ENCODE measurements around the gene DMRTB1.
"Not testable (repeated sequence)": the region's sequence is repeated elsewhere in the genome, so short reads cannot be mapped to it uniquely, and the experiment has no call there.

DMRTB1 gene

GRCh38 chr1:53420341-53420740 is 38.9 kb upstream of the DMRTB1 start:
- TF ChIP-seq CTCF (IDR thresholded peaks at IDR 0.05; ENCODE audit: insufficient read depth, low read depth, low read length, missing control alignments) = no peak
- H3K4me3 ChIP-seq (ENCODE audit: low read depth, low read length) = no peak overlapping the region
- no peak for DNase-seq (ENCODE audit: low read depth)

GRCh38 chr1:53421208-53421607 is 38.0 kb upstream of the DMRTB1 start:
- DNase-seq (ENCODE audit: low read depth) = no peak
- H3K4me3 ChIP-seq (ENCODE audit: low read depth, low read length) = no peak overlapping the region
- TF ChIP-seq CTCF (IDR thresholded peaks at IDR 0.05; ENCODE audit: insufficient read depth, low read depth, low read length, missing control alignments) = no peak

- DNase-seq (ENCODE audit: low read depth) = no peak
- TF ChIP-seq CTCF (IDR thresholded peaks at IDR 0.05; ENCODE audit: insufficient read depth, low read depth, low read length, missing control alignments) = no peak
- H3K4me3 ChIP-seq (ENCODE audit: low read depth, low read length) = no peak overlapping the region
Measured at GRCh38 chr1:53430261-53430660, 28.9 kb upstream of the DMRTB1 start.

- TF ChIP-seq CTCF (IDR thresholded peaks at IDR 0.05; ENCODE audit: insufficient read depth, low read depth, low read length, missing control alignments) = no peak
- no peak overlapping the region for H3K4me3 ChIP-seq (ENCODE audit: low read depth, low read length)
- DNase-seq (ENCODE audit: low read depth) = no peak
Measured at GRCh38 chr1:53430779-53431178, 28.4 kb upstream of the DMRTB1 start.

GRCh38 chr1:53431244-53431643 is 28.0 kb upstream of the DMRTB1 start:
- DNase-seq (ENCODE audit: low read depth) = no peak
- H3K4me3 ChIP-seq (ENCODE audit: low read depth, low read length) = no peak overlapping the region
- TF ChIP-seq CTCF (IDR thresholded peaks at IDR 0.05; ENCODE audit: insufficient read depth, low read depth, low read length, missing control alignments) = no peak

GRCh38 chr1:53431805-53432565 is 27.2 kb upstream of the DMRTB1 start:
- DNase-seq (ENCODE audit: low read depth) = no peak
- H3K4me3 ChIP-seq (ENCODE audit: low read depth, low read length) = no peak overlapping the region
- TF ChIP-seq CTCF (IDR thresholded peaks at IDR 0.05; ENCODE audit: insufficient read depth, low read depth, low read length, missing control alignments) = no peak

GRCh38 chr1:53432611-53433010 is 26.6 kb upstream of the DMRTB1 start:
- H3K4me3 ChIP-seq (ENCODE audit: low read depth, low read length) = no peak overlapping the region
- no peak for TF ChIP-seq CTCF (IDR thresholded peaks at IDR 0.05; ENCODE audit: insufficient read depth, low read depth, low read length, missing control alignments)
- DNase-seq (ENCODE audit: low read depth) = no peak

- DNase-seq (ENCODE audit: low read depth); H3K4me3 ChIP-seq (ENCODE audit: low read depth, low read length): not testable (repeated sequence)
Measured at GRCh38 chr1:53434405-53435007, 24.7 kb upstream of the DMRTB1 start.
